Measurements from ENCODE around the gene RIC8B. TPM values are rescaled to one million over a fixed set of nuclear protein-coding genes. Genes with fewer than 3 reads are reported as not detected.

The RIC8B gene
- polyA plus RNA-seq, 1 donor (not counting 4 experiments of a cell fraction or from before 2014, with no cell fraction given): 6.8 TPM

DNA sequence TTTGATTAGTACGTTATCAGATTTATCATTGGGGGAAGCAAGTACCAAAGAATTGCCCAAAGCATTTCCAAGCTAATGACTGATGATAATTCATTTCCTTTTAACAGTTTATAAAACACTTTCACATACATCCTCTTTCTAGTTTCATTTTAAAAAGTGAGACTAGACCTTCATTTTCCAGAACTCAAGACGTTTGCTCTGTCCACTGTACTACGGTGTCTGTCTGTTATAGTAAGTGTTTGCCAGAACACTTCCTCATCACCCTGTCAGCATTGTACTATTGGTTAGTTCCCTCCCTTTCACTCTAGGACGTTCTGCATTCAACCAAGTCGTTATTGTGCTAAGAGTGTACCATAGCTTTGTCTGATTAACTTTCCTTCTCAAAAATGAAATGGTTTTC lies 99.5 kb downstream of the RIC8B start:
- DNase-seq (ENCODE audit: low read depth, low spot score) (no peak), FAIRE-seq (no peak)
- dilution Hi-C loops (cut with MboI; ENCODE audit: extremely low pct_ligation_motif_present, low sequenced_read_pairs): no loop called here
- H3K4me2 ChIP-seq (ENCODE audit: control insufficient read depth, extremely low read depth, insufficient read depth, low read depth, low read length): no peak overlapping the region
- H3K4me3 ChIP-seq (ENCODE audit: control insufficient read depth in 2 of 3, extremely low read depth in 1 of 3, insufficient read depth in 2 of 3, low read depth in 1 of 3, low read length in 3 of 3): no peak overlapping the region
- H3K9me3 ChIP-seq (ENCODE audit: control insufficient read depth, low read depth, low read length): no peaks in the 10 kb centered on the region
- H3K79me2 ChIP-seq (ENCODE audit: control insufficient read depth, insufficient read depth, low read length): no peaks in the 10 kb centered on the region
- H3K9ac ChIP-seq (ENCODE audit: control insufficient read depth, extremely low read depth, insufficient read depth, low read length): no peak overlapping the region
- H3K36me3 ChIP-seq (ENCODE audit: control insufficient read depth in 2 of 2, extremely low read depth in 1 of 2, insufficient read depth in 2 of 2, low read length in 2 of 2): peaks cover 0 to 1% of the 10 kb centered on the region in 2 experiments
- no peaks in the 10 kb centered on the region for H3K9me1 ChIP-seq (ENCODE audit: control insufficient read depth, extremely low read depth, insufficient read depth, low read length)
- TF ChIP-seq, protein P1, sequence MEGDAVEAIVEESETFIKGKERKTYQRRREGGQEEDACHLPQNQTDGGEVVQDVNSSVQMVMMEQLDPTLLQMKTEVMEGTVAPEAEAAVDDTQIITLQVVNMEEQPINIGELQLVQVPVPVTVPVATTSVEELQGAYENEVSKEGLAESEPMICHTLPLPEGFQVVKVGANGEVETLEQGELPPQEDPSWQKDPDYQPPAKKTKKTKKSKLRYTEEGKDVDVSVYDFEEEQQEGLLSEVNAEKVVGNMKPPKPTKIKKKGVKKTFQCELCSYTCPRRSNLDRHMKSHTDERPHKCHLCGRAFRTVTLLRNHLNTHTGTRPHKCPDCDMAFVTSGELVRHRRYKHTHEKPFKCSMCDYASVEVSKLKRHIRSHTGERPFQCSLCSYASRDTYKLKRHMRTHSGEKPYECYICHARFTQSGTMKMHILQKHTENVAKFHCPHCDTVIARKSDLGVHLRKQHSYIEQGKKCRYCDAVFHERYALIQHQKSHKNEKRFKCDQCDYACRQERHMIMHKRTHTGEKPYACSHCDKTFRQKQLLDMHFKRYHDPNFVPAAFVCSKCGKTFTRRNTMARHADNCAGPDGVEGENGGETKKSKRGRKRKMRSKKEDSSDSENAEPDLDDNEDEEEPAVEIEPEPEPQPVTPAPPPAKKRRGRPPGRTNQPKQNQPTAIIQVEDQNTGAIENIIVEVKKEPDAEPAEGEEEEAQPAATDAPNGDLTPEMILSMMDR (optimal IDR thresholded peaks at IDR 0.05 in 1 of 3, IDR thresholded peaks at IDR 0.05 in 1 of 3, conservative IDR thresholded peaks at IDR 0.05 in 1 of 3; ENCODE audit: extremely low read depth in 1 of 3, insufficient read depth in 2 of 3, low read length in 3 of 3): no peak
- no peak for TF ChIP-seq EZH2 (IDR thresholded peaks at IDR 0.05; ENCODE audit: low read length)
- H3K4me1 ChIP-seq (ENCODE audit: control insufficient read depth, extremely low read depth, insufficient read depth, low read length): peaks cover 8% of the 10 kb centered on the region
- no peaks in the 10 kb centered on the region for H4K20me1 ChIP-seq (ENCODE audit: control insufficient read depth, extremely low read depth, insufficient read depth, low read length)
- H3K27ac ChIP-seq (ENCODE audit: control insufficient read depth, insufficient read depth, low read length): no peak overlapping the region
- H3K27me3 ChIP-seq (ENCODE audit: control insufficient read depth, extremely low read depth, insufficient read depth, low read length): no peaks in the 10 kb centered on the region
- H2AFZ ChIP-seq (ENCODE audit: control insufficient read depth, low read length): no peak overlapping the region

DNA sequence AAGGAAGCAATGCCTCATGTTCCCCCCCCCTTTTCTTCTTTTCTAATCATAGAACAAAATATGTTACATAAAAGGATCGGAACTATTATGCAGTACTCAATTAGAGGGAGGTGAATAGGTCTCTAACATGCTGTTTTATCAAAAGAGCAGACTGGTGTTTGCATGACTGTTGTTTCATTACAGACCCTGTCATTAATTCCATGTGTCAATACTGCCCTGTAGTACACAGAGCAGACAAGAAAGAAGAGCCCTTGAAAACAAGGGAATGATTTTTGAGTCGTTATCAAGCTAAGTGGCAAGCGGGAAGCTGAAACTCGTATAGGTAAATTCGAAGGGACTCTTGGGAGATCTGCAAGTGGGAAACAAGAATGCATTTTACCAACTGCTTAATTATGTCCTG lies 104.3 kb downstream of the RIC8B start:
- Histone ChIP-seq H2AFZ (ENCODE audit: control insufficient read depth, low read length) (no peak overlapping the region), H3K9me3 (ENCODE audit: control insufficient read depth, low read depth, low read length) (no peaks in the 10 kb centered on the region), H4K20me1 (ENCODE audit: control insufficient read depth, extremely low read depth, insufficient read depth, low read length) (no peaks in the 10 kb centered on the region), H3K4me1 (ENCODE audit: control insufficient read depth, extremely low read depth, insufficient read depth, low read length) (no peaks in the 10 kb centered on the region), H3K27ac (ENCODE audit: control insufficient read depth, insufficient read depth, low read length) (no peak overlapping the region), H3K4me3 (ENCODE audit: control insufficient read depth in 2 of 3, extremely low read depth in 1 of 3, insufficient read depth in 2 of 3, low read depth in 1 of 3, low read length in 3 of 3) (no peak overlapping the region), H3K27me3 (ENCODE audit: control insufficient read depth, extremely low read depth, insufficient read depth, low read length) (no peaks in the 10 kb centered on the region), H3K9me1 (ENCODE audit: control insufficient read depth, extremely low read depth, insufficient read depth, low read length) (no peaks in the 10 kb centered on the region), H3K79me2 (ENCODE audit: control insufficient read depth, insufficient read depth, low read length) (no peaks in the 10 kb centered on the region), H3K36me3 (ENCODE audit: control insufficient read depth in 2 of 2, extremely low read depth in 1 of 2, insufficient read depth in 2 of 2, low read length in 2 of 2) (peaks cover 3 to 4% of the 10 kb centered on the region in 2 experiments), H3K9ac (ENCODE audit: control insufficient read depth, extremely low read depth, insufficient read depth, low read length) (no peak overlapping the region), H3K4me2 (ENCODE audit: control insufficient read depth, extremely low read depth, insufficient read depth, low read depth, low read length) (no peak overlapping the region)
- DNase-seq (ENCODE audit: low read depth, low spot score) (no peak), FAIRE-seq (no peak)
- dilution Hi-C loops (cut with MboI; ENCODE audit: extremely low pct_ligation_motif_present, low sequenced_read_pairs): no loop called here
- TF ChIP-seq, protein P1 (optimal IDR thresholded peaks at IDR 0.05 in 1 of 3, IDR thresholded peaks at IDR 0.05 in 1 of 3, conservative IDR thresholded peaks at IDR 0.05 in 1 of 3; ENCODE audit: extremely low read depth in 1 of 3, insufficient read depth in 2 of 3, low read length in 3 of 3): no peak
- TF ChIP-seq EZH2 (IDR thresholded peaks at IDR 0.05; ENCODE audit: low read length): no peak

Data from keratinocyte (primary cell).